HG03060 (cell line): ENCODE measurements around the gene TBC1D5.
"Not testable (repeated sequence)": the region's sequence is repeated elsewhere in the genome, so short reads cannot be mapped to it uniquely, and the experiment has no call there.

Source experiments
- ATAC-seq: cut with Tn5 transposase; IDR thresholded peaks from one replicate; pipeline ENCODE4 v1.9.1; 2021; ENCODE audit warnings: low read depth, moderate number of reproducible peaks; ENCODE audit not compliant: unreplicated experiment

Gene TBC1D5

GRCh38 chr3:17129556-17129955 is 612.9 kb downstream of the TBC1D5 start:
- ATAC-seq, result no peak

- ATAC-seq, result not testable (repeated sequence)
These were observed 613.8 kb downstream of the TBC1D5 start for GRCh38 chr3:17128671-17129070.

DNA sequence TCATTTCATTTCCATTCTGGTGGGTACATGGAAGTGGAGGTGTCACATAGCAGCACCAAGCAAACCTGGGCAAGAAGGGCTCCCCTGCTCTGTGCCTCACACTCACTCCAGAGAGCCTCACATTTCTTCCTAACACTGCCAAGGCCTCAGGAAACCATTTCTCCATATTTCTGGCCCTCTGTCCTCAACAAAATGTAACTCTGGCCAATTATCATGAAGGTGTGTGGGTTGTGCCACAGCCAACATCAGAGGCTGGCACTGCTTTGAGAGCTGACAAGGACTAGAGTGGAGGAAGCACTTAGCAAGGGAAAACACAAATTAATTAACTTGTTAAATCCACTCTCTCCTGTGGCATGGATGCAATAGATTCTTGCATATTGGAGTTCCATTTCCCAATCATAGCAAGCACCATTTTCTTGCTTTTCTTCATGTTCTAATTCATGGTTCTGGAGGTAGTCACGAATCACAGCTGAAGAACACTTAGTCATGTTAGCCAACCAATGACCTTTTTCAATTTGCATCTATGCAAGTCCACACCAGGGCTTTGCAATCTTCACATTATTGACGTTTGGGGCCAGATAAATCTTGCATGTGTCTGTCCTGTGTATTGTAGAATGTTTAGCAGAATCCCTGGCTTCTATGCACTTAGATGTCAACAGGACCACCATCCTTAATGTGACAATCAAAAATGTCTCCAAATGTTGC is 616.5 kb downstream of the TBC1D5 start:
- ATAC-seq, result no peak

- ATAC-seq, result no peak
These were observed 619.7 kb downstream of the TBC1D5 start for GRCh38 chr3:17122758-17123157.

DNA sequence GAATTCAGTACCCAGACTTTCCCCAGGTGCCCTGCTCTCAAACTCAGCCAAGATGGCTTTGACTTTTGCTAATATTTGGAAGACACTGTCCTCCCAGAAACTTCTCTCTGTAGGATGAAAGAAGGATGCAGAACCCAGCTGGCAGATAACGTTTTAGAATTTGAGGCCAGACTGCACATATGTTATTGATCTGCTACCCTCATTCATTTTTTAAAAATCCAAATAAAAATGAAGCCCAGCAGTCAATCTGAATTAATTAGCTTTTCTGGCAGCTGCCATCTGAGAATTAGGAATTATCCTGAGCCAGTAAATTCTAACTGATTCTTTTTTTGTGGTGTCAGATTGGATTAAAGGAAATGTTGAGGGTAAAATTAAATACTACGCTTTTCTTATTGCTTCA is 621.1 kb downstream of the TBC1D5 start:
- ATAC-seq, result no peak

DNA sequence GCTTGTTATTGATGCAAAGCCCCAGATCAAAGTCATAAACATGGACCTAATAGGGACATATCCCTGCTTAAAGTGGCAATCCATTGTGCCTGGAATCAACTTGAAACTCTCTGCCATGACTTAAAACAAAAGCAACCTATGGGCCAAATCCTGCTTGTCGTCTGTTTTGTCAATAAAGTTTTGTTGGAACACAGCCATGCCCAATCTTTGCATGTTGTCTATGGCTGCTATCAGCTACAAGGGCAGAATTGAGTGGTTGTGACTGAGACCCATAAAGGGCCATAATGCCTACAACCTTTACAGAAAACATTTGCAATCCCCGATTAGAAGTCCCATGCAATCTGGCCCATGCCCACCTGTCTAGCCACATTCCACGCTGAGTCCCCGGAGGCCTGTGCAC is 622.3 kb downstream of the TBC1D5 start:
- ATAC-seq, result no peak

- ATAC-seq, result no peak
These were observed 623.0 kb downstream of the TBC1D5 start for GRCh38 chr3:17119201-17120072.

GRCh38 chr3:17118771-17119170 is 623.7 kb downstream of the TBC1D5 start:
- ATAC-seq, result no peak

- no peak for ATAC-seq
These were observed 626.3 kb downstream of the TBC1D5 start for GRCh38 chr3:17116007-17116600.

DNA sequence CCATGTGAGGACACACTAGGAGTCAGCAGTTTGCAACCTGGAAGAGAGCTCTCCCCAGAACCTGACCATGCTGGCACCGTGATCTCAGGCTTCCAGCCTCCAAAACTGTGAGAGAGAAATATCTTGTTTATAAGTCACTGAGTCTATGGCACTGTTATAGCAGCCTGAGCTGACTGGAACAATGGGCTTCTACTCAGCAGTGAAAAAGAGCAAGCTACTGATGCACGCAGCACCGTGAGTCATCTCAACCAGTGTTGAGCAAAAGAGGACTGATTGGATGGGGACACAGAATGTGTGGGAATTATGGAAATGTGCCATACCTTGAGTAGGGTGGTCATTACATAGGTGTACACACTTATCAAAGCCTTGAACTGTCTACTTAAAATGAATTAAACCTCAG is 627.2 kb downstream of the TBC1D5 start:
- ATAC-seq, result no peak

DNA sequence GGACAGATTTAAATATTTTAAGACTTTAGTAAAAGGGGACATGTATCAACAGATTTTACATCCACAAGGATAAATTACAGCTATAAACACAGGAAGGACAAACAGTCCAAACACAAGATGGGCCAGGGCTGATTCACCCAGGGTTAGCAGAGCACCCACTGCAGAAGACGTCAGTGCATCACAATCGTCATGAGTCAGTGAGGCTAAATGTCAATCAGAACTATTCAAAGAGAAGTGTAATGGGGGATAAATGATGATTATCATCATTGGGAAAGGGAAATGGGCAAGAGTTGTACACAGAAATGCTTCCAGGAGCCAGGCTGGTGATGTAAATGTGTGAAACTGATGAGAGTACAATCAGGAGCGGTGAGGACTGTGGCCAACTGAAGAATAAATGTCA is 630.8 kb downstream of the TBC1D5 start:
- no peak for ATAC-seq

DNA sequence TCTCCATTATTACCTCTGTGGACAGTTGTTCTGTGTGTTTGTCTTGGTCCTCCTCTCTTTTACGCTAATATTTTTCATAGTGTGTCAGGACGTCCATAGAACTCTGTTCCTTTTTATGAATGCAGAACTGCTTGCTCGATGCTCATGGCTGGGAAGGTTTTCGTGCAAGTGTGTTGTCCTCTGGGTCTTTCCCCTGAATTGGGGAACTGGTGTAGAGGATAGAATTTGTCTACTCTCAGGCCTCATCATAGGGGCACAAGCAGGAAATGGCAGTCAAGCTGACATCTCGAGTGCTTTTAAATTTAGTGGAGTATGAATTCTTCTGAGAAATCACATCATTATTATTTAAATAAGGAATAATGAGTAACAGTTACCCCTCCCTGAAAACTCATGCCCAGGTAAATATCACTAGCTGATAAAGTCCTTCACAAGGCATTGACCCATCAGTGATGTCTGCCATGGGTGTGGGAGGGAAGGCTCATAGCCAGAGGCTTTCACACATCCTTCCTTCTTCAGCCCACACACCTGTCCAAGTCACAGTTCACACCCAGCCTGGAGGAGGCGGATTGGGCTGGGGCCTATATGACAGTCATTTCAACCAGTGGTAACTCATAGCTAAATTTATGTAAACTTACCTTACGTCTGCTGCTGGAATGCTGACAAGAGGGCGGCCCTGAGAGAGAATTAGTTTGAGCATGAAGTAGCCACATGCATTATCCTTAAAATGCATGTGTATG is 631.6 kb downstream of the TBC1D5 start:
- ATAC-seq, result no peak
